Effector memory CD4-positive, alpha-beta T cell (primary cell): ENCODE data around the gene CNOT3.

Experiments
- DNase-seq, 3 donors: peaks; one replicate each; pipeline ENCODE4 v3.0.0-alpha.2; 2020
- H3K27ac ChIP-seq: 2 replicates; pipeline ENCODE4 v1.7.0; 2013; ENCODE audit warnings: mild to moderate bottlenecking, low read length, moderate library complexity; ENCODE audit not compliant: insufficient read depth, poor library complexity, severe bottlenecking
- H3K27me3 ChIP-seq: replicated peaks from 2 replicates; pipeline ENCODE4 v1.7.0; 2013; ENCODE audit warnings: mild to moderate bottlenecking, low read length; ENCODE audit not compliant: insufficient read depth, control insufficient read depth, poor library complexity, severe bottlenecking
- H3K36me3 ChIP-seq: 2 replicates; pipeline ENCODE4 v1.7.0; 2013; ENCODE audit warnings: mild to moderate bottlenecking, low read length, moderate library complexity; ENCODE audit not compliant: control insufficient read depth, insufficient read depth
- H3K4me1 ChIP-seq: 2 replicates; pipeline ENCODE4 v1.7.0; 2013; ENCODE audit warnings: low read length, mild to moderate bottlenecking; ENCODE audit not compliant: control insufficient read depth, insufficient read depth, poor library complexity, severe bottlenecking
- H3K4me3 ChIP-seq: 2 replicates; pipeline ENCODE4 v1.7.0; 2013; ENCODE audit warnings: low read length, low read depth, mild to moderate bottlenecking; ENCODE audit not compliant: insufficient read depth, poor library complexity, severe bottlenecking
- H3K9me3 ChIP-seq: 2 replicates; pipeline ENCODE4 v1.7.0; 2013; ENCODE audit warnings: mild to moderate bottlenecking, low read length, moderate library complexity; ENCODE audit not compliant: control insufficient read depth

The CNOT3 gene

DNA sequence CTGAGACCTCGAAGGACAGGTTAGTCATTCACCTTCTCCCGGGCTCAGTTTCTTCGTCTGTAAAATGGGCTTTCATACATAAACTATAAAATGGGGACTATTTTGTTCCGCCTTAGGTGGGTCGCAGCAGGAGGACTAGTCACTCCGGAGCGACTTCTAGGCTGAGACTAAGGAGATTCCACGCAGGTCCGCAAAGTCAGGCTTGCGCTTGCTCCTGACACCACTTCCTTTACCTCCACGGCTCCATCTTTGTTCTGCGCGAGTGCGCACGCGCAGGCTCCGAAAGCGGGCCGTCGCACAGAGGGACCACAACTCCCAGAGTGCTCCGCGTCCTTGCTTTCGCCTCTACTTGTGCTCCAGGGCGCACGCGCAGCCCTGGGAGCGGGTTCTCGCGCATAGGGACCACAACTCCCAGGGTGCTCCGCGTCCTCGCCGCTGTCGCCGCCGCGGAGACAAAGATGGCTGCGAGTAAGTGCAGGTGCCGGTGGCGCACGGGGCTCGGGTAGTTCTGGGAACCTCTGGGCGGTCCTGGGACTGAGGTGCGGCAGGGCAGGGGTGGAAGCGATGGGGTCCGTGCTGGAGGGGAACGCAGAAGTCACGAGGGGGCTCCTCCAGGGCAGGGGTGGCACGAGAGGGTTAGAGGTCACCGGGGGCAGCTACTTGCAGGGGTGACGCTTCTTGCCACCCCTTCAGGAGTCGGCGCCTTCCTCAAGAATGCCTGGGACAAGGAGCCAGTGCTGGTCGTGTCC lies 35.0 kb upstream of the CNOT3 start, which contains the start of gene NDUFA3:
Gene NDUFA3 (plus strand): TSS at position 435 of the 749 bp plus-strand sequence. CDS start 24 bp downstream, at position 459.
- Histone ChIP-seq H3K36me3 (peaks cover 16% of the 10 kb centered on the region), H3K9me3 (no peaks in the 10 kb centered on the region), H3K27ac (peak within 1 kb of the TSS; percentile 69)

DNA sequence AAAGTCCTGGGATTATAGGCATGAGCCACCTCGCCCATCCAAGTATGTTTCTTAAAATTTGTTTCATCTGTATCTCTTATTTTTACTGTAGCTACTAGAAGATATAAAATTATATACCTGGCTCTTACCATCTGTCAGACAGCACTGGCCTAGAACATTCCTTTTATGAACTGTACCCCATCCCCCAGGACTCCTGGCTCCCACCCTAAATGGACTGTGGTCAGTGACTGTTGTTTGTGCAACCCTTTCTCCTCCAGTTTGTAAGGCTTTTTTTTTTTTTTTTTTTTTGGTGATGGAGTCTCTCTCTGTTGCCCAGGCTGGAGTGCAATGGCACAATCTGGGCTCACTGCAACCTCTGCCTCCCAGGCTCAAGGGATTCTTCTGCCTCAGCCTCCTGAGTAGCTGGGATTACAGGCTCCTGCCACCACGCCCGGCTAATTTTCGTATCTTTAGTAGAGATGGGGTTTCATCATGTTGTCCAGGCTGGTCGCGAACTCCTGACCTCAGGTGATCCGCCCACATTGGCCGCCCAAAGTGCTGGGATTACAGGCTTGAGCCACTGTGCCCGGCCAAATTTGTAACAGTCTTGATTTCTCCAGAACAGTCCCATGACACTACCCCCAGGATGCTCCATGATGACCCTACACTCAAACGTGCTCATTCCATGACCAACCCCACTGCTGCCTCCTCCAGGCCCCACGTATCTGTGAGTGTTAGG lies 32.4 kb upstream of the CNOT3 start:
- H3K4me3 ChIP-seq = no peak overlapping the region
- H3K9me3 ChIP-seq = no peaks in the 10 kb centered on the region
- no peak overlapping the region for H3K27ac ChIP-seq
- H3K36me3 ChIP-seq = peaks cover 41% of the 10 kb centered on the region
- peaks cover 4% of the 10 kb centered on the region for H3K4me1 ChIP-seq
- no peaks in the 10 kb centered on the region for H3K27me3 ChIP-seq
- DNase-seq = no peak

More for the DNA sequence above, 35.0 kb upstream of the CNOT3 start, which contains the start of gene NDUFA3:
- DNase-seq = peak; percentile 96 to 98 (median 96)
- Histone ChIP-seq H3K4me3 (peak within 1 kb of the TSS; percentile 84), H3K27me3 (no peaks in the 10 kb centered on the region), H3K4me1 (peaks cover 4% of the 10 kb centered on the region)

DNA sequence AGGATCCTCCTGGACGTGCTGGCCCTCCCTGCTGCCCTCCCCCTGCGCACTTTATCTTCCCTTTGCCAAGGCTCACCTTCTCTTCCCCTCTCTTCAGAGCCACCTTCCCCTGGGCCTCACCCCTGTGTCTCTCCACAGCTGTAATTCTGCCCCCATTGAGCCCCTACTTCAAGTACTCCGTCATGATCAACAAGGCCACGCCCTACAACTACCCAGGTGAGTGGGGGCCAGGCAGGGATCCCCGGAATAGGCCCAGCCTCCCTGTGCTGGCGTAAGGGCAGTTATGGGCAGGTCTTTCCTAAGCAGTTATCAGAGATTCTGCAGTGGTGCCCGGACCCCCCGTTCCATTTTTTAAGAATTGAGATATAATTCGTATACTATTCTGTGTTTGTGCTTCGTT lies 31.8 kb upstream of the CNOT3 start:
- DNase-seq = no peak
- H3K4me1 ChIP-seq = peaks cover 4% of the 10 kb centered on the region
- H3K27ac ChIP-seq = no peak overlapping the region
- no peak overlapping the region for H3K4me3 ChIP-seq
- H3K9me3 ChIP-seq = no peaks in the 10 kb centered on the region
- no peaks in the 10 kb centered on the region for H3K27me3 ChIP-seq
- peaks cover 48% of the 10 kb centered on the region for H3K36me3 ChIP-seq

DNA sequence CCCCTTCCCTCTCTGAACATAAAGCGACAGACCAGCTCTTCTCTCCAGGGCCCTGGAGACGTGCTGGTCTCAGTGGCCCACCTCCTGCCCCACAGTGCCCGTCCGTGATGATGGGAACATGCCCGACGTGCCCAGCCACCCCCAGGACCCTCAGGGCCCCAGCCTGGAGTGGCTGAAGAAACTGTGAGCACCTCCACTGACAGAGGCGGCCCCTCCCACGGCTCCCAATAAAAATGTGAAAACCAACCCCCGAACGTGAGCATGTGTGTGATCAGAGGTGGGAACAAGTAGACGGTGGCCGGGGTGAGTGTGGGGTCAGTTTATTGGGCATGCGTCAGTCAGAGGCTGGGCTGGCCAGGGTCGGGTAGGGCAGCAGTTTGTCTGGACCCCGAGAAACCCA lies 30.8 kb upstream of the CNOT3 start:
- Histone ChIP-seq H3K27ac (no peak overlapping the region), H3K27me3 (no peaks in the 10 kb centered on the region), H3K4me1 (peaks cover 4% of the 10 kb centered on the region), H3K36me3 (peaks cover 51% of the 10 kb centered on the region), H3K9me3 (no peaks in the 10 kb centered on the region), H3K4me3 (no peak overlapping the region)
- DNase-seq = no peak

DNA sequence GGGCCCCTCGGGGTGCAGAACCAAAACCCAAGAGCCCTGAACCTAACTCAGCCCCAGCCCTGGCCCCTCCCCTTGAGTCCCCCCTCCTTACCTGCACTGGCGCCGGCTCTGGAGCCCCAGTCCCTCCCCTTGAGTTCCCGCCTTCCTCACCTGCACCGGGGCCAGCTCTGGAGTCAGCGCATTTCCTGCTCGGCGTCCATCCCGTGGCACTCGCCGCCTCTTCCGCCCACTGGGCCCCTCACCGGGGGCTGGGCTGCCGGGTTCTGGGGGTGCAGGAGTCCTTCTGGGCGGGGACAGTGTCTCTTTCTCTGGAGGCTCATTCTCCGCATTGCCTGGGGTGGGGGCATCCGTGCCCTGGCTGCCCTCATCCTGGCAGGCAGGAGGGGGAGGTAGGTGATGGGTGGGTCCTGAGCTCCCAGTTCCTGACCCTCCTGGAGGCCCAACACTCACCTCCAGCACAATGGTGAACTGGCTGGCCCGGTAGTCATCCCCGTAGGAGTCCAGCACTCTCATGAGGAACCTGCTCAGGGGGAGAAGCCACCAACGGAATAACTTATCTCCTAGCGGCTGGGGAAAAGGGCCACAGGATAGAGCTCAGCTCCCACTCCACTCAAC lies 29.6 kb upstream of the CNOT3 start:
- H3K4me1 ChIP-seq = peaks cover 4% of the 10 kb centered on the region
- no peak for DNase-seq
- H3K27me3 ChIP-seq = no peaks in the 10 kb centered on the region
- no peak overlapping the region for H3K4me3 ChIP-seq
- no peak overlapping the region for H3K27ac ChIP-seq
- H3K36me3 ChIP-seq = peaks cover 51% of the 10 kb centered on the region
- H3K9me3 ChIP-seq = no peaks in the 10 kb centered on the region

DNA sequence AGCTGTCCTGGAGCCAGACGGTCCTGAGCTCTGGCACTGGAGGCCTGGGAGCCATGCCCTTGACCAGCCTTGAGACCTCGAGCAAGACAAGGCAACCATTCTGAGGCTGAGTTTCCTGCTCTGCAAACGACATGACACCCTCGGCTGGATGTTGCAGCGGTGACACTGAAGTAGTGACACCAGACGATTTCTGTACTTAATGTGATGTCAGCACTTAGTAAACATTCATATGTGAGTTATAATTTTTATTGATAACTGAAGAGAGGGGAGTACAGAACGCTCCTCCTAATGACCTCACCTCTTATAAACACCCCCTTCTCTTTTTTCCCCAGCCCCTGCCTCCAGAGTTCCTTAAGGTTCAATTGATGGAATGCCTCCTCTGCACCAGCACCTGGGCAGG lies 29.1 kb upstream of the CNOT3 start:
- Histone ChIP-seq H3K36me3 (peaks cover 51% of the 10 kb centered on the region), H3K27ac (no peak overlapping the region), H3K4me1 (peaks cover 1% of the 10 kb centered on the region), H3K4me3 (no peak overlapping the region), H3K27me3 (no peaks in the 10 kb centered on the region), H3K9me3 (no peaks in the 10 kb centered on the region)
- DNase-seq = no peak

DNA sequence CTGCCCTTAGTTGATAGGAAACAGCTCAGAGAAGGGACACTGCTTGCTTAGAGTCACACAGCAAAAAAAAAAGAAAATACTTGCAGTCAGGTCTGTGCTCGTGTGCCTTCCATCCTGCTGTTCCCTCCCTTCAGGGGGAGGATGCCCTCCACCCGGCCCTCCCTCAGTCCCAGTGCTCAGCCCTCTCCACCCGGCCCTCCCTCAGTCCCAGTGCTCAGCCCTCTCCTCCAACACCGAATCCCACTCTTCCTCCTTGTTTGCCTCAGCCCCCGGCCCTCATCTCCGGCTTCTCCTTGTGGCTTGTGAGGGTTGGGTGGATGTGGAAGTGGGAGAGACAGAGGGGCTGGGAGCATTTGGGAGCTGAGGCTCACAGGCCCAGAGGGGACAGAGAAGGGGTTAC lies 27.9 kb upstream of the CNOT3 start:
- H3K9me3 ChIP-seq = no peaks in the 10 kb centered on the region
- peaks cover 51% of the 10 kb centered on the region for H3K36me3 ChIP-seq
- no peak for DNase-seq

DNA sequence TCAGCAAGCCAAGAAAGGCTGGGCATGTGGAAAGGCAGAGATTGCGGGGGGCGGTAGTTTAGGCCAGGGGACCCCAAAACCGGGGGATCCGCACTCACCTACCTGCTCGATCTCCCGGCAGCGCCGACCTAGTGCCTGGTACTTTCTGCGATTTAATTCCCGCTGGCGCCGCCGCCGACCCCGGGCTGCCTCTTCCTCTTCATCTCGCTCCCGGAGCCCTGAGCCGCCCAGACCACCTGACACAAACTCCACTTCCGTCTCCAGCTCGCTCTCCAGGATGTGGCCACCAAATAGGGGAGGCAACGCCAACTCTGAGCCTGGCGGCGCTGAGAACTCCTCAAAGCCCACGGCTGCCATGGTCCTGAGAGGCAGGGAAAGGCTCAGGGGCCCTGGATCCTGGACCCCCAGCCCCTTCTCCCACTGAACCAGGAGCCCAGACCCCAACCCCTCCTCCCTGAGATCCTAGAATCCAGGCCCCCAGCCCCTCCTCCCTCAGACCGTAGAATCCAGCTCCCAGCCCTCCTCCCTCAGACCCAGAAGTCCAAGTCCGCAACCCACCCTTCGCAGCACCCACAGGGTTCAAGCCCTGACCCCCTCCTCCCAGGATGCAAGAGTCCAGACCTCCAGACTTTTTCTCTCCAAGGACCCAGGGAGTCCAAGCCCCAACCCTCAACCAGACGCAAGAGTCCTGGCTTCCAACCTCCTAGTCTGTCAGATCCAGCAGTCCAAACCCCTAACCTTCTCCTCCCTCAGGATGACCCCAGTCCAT lies 23.0 kb upstream of the CNOT3 start:
- Histone ChIP-seq H3K36me3 (peaks cover 24% of the 10 kb centered on the region), H3K4me3 (peak overlapping the region; percentile 78), H3K27me3 (no peaks in the 10 kb centered on the region), H3K4me1 (peaks cover 12% of the 10 kb centered on the region), H3K9me3 (no peaks in the 10 kb centered on the region), H3K27ac (peak overlapping the region; percentile 83)
- peak in 2 of 3 donors; percentile 29 to 44 for DNase-seq

More for the DNA sequence above, 27.9 kb upstream of the CNOT3 start:
- no peaks in the 10 kb centered on the region for H3K27me3 ChIP-seq
- peaks cover 2% of the 10 kb centered on the region for H3K4me1 ChIP-seq
- H3K27ac ChIP-seq = no peak overlapping the region
- no peak overlapping the region for H3K4me3 ChIP-seq

DNA sequence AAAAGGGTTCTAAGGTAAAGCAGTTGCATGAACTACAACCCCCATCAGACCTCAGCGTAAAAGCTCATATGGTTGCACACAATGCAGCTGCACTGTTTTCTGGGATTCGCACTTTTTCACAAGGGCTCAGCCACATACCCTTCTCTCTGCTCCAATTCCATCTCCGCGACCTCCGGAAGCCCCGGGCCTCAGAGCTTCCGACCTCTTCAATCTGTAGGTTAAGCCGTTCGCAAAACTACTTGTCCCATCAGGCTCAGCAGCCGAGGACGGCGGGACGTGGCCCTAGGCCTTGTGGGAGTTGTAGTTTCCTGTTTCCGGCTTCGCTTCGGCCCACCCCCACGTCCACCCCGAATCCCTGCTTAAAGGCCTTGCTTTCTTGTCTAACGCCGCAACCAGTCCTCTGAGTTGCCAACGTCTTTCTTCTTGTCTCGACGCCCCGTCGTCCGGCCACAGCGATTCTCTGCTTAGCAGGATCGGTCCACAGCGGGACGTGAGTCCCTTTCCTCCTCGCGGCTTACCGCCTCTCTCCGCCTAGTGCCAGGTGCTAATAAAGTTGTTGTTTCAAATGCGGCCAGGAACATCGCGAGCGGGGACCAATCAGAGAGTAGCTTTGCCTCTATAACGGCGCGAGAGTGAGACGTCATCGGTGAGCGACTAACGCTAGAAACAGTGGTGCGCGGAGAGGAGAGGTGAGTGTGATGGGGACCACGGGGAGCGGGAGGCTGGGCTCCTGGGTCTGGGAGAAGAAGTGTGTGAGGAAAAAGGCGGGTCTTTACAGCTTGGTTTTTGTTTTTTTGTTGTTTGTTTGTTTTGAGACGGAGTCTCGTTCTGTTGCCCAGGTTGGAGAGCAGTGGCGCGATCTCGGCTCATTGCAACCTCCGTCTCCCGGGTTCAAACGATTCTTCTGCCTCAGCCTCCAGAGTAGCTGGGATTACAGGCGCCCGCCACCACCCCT lies 22.2 kb upstream of the CNOT3 start, which contains the start of the genes PRPF31 and TFPT:
Gene PRPF31 (plus strand): TSS at position 646 of the 955 bp plus-strand sequence. CDS start 2,525 bp downstream, outside the sequence.
Gene TFPT (minus strand): TSS at position 549 of the 955 bp plus-strand sequence. CDS start 388 bp downstream, at position 161.
- peak; percentile 89 to 95 (median 92) for DNase-seq

More for the DNA sequence above, 22.2 kb upstream of the CNOT3 start, which contains the start of the genes PRPF31 and TFPT:
- H3K4me3 ChIP-seq = peak within 1 kb of the TSS; percentile 78
- no peaks in the 10 kb centered on the region for H3K27me3 ChIP-seq
- H3K4me1 ChIP-seq = peaks cover 12% of the 10 kb centered on the region
- no peaks in the 10 kb centered on the region for H3K9me3 ChIP-seq
- H3K27ac ChIP-seq = peak within 1 kb of the TSS; percentile 83
- peaks cover 22% of the 10 kb centered on the region for H3K36me3 ChIP-seq
